Liver (tissue), 9 donors: ENCODE data around the gene KCNQ1. TPM values are rescaled to one million over a fixed set of nuclear protein-coding genes. Genes with fewer than 3 reads are reported as not detected.

ENCODE experiments used
- DNase-seq: peaks from one replicate; pipeline ENCODE4 v3.0.0-alpha.2; 2017; ENCODE audit warnings: low spot score
- H3K27ac ChIP-seq, 2 donors: one replicate each; pipeline ENCODE4 v1.7.0; 2013; ENCODE audit warnings: inconsistent platforms in 2 of 2, low read length in 2 of 2, control low read depth in 1 of 2, low read depth in 1 of 2, mild to moderate bottlenecking in 1 of 2
- H3K27me3 ChIP-seq, 4 donors: one replicate each; pipeline versions ENCODE4 v1.6.1 to v1.7.0; 2013; ENCODE audit warnings: low read length in 3 of 4, inconsistent platforms in 1 of 4, mild to moderate bottlenecking in 1 of 4, moderate library complexity in 1 of 4; ENCODE audit not compliant: control insufficient read depth in 4 of 4, insufficient read depth in 4 of 4
- H3K36me3 ChIP-seq, 4 donors: one replicate each; pipeline versions ENCODE4 v1.6.1 to v1.7.0; 2013; ENCODE audit warnings: low read length in 3 of 4, mild to moderate bottlenecking in 3 of 4, low read depth in 1 of 4, moderate library complexity in 1 of 4; ENCODE audit not compliant: control insufficient read depth in 4 of 4, insufficient read depth in 3 of 4
- H3K4me1 ChIP-seq, 4 donors: one replicate each; pipeline versions ENCODE4 v1.6.1 to v1.7.0; 2013; ENCODE audit warnings: low read length in 3 of 4, mild to moderate bottlenecking in 3 of 4, moderate library complexity in 1 of 4; ENCODE audit not compliant: control insufficient read depth in 4 of 4, insufficient read depth in 4 of 4
- H3K4me3 ChIP-seq, 3 donors: one replicate each; pipeline versions ENCODE4 v1.6.1 to v1.7.0; 2013; ENCODE audit warnings: low read length in 3 of 3, control low read depth in 1 of 3, low read depth in 1 of 3, mild to moderate bottlenecking in 1 of 3
- H3K9ac ChIP-seq, 2 donors: one replicate each; pipeline ENCODE4 v1.7.0; 2013; ENCODE audit warnings: low read length in 2 of 2, mild to moderate bottlenecking in 2 of 2, moderate library complexity in 2 of 2, control low read depth in 1 of 2, low read depth in 1 of 2
- H3K9me3 ChIP-seq, 4 donors: one replicate each; pipeline versions ENCODE4 v1.6.1 to v1.7.0; 2013; ENCODE audit warnings: low read length in 3 of 4; ENCODE audit not compliant: control insufficient read depth in 4 of 4
- EGR1 ChIP-seq, 2 donors: IDR thresholded peaks; 2 replicates each; pipeline ENCODE4 v1.6.1; 2016 to 2018; ENCODE audit warnings: antibody characterized with exemption in 2 of 2, low read depth in 2 of 2
- FOXA1 ChIP-seq: IDR thresholded peaks from 2 replicates; pipeline ENCODE4 v1.6.1; 2016; ENCODE audit warnings: antibody characterized with exemption
- FOXA2 ChIP-seq: IDR thresholded peaks from 2 replicates; pipeline ENCODE4 v1.6.1; 2016; ENCODE audit warnings: antibody characterized with exemption
- GABPA ChIP-seq, 2 donors: IDR thresholded peaks in 1 of 2; conservative IDR thresholded peaks in 1 of 2; 2 replicates each; pipeline ENCODE4 v1.6.1; 2016; ENCODE audit warnings: antibody characterized with exemption in 2 of 2, mild to moderate bottlenecking in 1 of 2, moderate library complexity in 1 of 2
- HNF4A ChIP-seq, 2 donors: conservative IDR thresholded peaks; 2 replicates each; pipeline ENCODE4 v1.6.1; 2016; ENCODE audit warnings: antibody characterized with exemption in 2 of 2, mild to moderate bottlenecking in 2 of 2
- HNF4G ChIP-seq: IDR thresholded peaks from 2 replicates; pipeline ENCODE4 v1.6.1; 2016; ENCODE audit warnings: antibody characterized with exemption
- JUND ChIP-seq, 2 donors: IDR thresholded peaks; 2 replicates each; pipeline ENCODE4 v1.6.1; 2016; ENCODE audit warnings: antibody characterized with exemption in 2 of 2
- NR2F2 ChIP-seq: IDR thresholded peaks from 2 replicates; pipeline ENCODE4 v1.6.1; 2016; ENCODE audit warnings: antibody characterized with exemption
- RAD21 ChIP-seq, 2 donors: IDR thresholded peaks; 2 replicates each; pipeline ENCODE4 v1.6.1; 2016; ENCODE audit warnings: antibody characterized with exemption in 2 of 2, mild to moderate bottlenecking in 2 of 2
- RXRA ChIP-seq, 2 donors: IDR thresholded peaks; 2 replicates each; pipeline ENCODE4 v1.6.1; 2017 to 2018; ENCODE audit warnings: antibody characterized with exemption in 2 of 2, mild to moderate bottlenecking in 1 of 2
- SP1 ChIP-seq: IDR thresholded peaks from 2 replicates; pipeline ENCODE4 v1.6.1; 2018; ENCODE audit warnings: antibody characterized with exemption, mild to moderate bottlenecking
- TAF1 ChIP-seq: conservative IDR thresholded peaks from 2 replicates; pipeline ENCODE4 v1.6.1; 2016; ENCODE audit warnings: antibody characterized with exemption, mild to moderate bottlenecking
- YY1 ChIP-seq: IDR thresholded peaks from 2 replicates; pipeline ENCODE4 v1.6.1; 2016; ENCODE audit warnings: antibody characterized with exemption, mild to moderate bottlenecking
- WGBS: extraction: QIAGEN DNeasy Blood & Tissue Kit; methylation state at CpG from one replicate; pipeline ENCODE4 v1.1.7; 2013; 5-methylcytosine and 5-hydroxymethylcytosine counted together
- polyA plus RNA-seq, 2 donors: library from polyadenylated mRNA; stranded (reverse) in 1 of 2; unstranded in 1 of 2; fragments of 200-250 nt in 1 of 2; fragments of >200 nt in 1 of 2; fragmentation: Nextera tagmentation in 1 of 2; extraction: Ambion mirVana in 1 of 2; gene quantifications; one replicate each; pipeline versions ENCODE4 v1.2.1 to v1.2.3, GENCODE V29; 2013 to 2015
- total RNA-seq, 2 donors: library from RNA; depleted of rRNA; stranded (reverse); fragments of >200 nt; gene quantifications; one replicate each; pipeline ENCODE4 v1.2.3, GENCODE V29; 2014
- TF ChIP-seq, protein P1 (sequence below): IDR thresholded peaks from 2 replicates; pipeline ENCODE4 v1.6.1; 2016; ENCODE audit warnings: antibody characterized with exemption, mild to moderate bottlenecking
- TF ChIP-seq, protein P2 (sequence below): IDR thresholded peaks from 2 replicates; pipeline ENCODE4 v1.6.1; 2016; ENCODE audit warnings: antibody characterized with exemption
- TF ChIP-seq, protein P3 (sequence below): fragments of 150-350 bp; IDR thresholded peaks from 2 replicates; pipeline ENCODE4 v1.5.1; 2017; ENCODE audit warnings: improper control_type of control experiment, low read depth, low read length; ENCODE audit not compliant: missing input control
- TF ChIP-seq, protein P4 (sequence below): IDR thresholded peaks from 2 replicates; pipeline ENCODE4 v1.6.1; 2016; ENCODE audit warnings: antibody characterized with exemption
- TF ChIP-seq, protein P5 (sequence below): IDR thresholded peaks from 2 replicates; pipeline ENCODE4 v1.6.1; 2016; ENCODE audit warnings: antibody characterized with exemption
- donor health status: healthy.
- donor health status: healthy.
- donor health status: healthy.
- donor health status: healthy.
- donor health status: healthy.

KCNQ1 gene
- total and polyA plus RNA-seq, 4 donors: 0.31 to 2.2 (median 1.5) TPM

DNA sequence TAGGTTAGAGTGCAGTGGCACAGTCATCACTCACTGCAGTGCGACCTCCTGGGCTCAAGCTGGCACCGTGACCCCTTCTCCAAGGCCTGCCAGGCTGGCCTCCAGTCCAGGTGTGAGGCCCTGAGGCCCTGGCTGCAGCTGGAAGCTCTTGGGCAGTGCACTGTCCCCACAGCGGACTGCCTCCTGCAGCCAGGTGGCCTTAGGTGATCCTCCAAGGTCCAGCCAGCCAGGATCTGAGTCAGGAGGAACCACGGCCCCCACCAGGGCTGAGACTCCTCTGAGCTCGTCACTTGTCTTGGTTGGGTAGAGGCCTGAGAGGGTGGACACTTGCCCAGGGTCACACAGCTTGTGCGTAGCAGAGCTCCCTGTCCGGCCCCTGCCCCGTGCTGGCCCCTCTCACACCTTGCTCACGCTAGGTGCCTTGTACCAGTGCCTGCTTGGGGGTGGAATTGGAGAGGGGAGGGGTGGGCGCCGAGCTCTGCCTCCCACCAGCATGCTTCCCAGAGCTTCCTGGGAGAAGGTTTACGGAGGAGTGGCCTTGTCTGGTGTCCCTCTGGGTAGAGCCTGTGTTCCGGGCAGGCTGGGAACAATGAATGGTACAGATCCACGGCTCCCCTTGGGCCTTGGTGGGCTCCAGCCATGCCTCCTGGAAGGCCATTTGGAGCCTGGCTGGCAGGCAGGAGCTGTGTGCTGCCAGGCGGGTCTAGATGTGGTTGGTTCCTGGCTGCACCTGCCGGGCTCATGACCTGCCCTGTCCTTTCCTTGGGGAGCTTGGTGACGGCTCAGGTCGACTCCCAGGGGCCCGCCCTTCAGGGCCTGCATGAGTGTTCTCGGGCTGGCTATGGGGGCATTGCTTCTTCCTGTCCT lies 20.6 kb downstream of the KCNQ1 start (continued):
- TF ChIP-seq, protein P1, sequence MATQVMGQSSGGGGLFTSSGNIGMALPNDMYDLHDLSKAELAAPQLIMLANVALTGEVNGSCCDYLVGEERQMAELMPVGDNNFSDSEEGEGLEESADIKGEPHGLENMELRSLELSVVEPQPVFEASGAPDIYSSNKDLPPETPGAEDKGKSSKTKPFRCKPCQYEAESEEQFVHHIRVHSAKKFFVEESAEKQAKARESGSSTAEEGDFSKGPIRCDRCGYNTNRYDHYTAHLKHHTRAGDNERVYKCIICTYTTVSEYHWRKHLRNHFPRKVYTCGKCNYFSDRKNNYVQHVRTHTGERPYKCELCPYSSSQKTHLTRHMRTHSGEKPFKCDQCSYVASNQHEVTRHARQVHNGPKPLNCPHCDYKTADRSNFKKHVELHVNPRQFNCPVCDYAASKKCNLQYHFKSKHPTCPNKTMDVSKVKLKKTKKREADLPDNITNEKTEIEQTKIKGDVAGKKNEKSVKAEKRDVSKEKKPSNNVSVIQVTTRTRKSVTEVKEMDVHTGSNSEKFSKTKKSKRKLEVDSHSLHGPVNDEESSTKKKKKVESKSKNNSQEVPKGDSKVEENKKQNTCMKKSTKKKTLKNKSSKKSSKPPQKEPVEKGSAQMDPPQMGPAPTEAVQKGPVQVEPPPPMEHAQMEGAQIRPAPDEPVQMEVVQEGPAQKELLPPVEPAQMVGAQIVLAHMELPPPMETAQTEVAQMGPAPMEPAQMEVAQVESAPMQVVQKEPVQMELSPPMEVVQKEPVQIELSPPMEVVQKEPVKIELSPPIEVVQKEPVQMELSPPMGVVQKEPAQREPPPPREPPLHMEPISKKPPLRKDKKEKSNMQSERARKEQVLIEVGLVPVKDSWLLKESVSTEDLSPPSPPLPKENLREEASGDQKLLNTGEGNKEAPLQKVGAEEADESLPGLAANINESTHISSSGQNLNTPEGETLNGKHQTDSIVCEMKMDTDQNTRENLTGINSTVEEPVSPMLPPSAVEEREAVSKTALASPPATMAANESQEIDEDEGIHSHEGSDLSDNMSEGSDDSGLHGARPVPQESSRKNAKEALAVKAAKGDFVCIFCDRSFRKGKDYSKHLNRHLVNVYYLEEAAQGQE: no peak
- TF ChIP-seq, protein P2, sequence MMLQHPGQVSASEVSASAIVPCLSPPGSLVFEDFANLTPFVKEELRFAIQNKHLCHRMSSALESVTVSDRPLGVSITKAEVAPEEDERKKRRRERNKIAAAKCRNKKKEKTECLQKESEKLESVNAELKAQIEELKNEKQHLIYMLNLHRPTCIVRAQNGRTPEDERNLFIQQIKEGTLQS: no peak
- TF ChIP-seq FOXA2 (no peak), HNF4A (conservative IDR thresholded peaks at IDR 0.05) (no peak), TAF1 (no peak)

DNA sequence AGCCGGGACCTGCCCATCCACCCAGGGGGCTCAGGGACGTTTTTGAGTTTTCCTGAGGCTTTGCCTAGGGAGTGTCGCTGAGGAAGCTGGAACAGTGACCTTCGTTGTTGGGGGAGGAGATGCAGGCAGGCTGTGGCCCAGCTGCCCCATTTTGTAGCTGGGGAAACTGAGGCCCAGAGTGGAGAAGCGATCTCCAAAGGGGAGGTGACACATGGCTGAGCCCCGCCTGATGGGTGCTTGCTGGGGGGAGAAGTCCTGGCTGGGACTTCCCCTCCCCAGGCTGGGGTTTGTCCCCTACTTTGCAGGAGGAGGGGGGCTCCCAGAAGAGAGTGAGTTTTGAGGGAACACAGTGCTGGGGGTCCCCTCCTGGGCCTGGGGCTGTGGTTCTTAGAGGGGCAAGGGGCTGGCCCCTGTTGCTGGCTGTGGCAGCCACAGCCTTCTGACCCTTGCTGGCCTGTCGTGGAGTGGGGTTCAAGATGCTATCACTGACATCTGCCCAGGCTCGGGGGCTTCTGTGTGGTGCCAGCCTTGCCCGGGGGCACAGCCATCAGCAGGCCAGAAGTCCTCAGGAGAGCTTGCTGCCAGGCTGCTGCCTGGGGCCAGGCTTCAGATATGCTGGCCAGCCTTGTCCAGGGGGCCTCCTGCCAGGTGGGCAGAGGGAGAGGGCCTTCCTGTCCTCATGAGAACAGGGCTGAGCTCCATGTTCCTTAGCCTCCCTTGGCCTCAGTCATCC lies 21.4 kb downstream of the KCNQ1 start:
- WGBS: 82% methylated on average over 9 of the region's 9 CpGs
- no peaks in the 10 kb centered on the region for H3K4me1 ChIP-seq
- H3K27ac ChIP-seq: no peak overlapping the region
- no peak overlapping the region for H3K9ac ChIP-seq
- H3K27me3 ChIP-seq: no peaks in the 10 kb centered on the region
- H3K4me3 ChIP-seq: no peak overlapping the region
- H3K9me3 ChIP-seq: no peaks in the 10 kb centered on the region
- no peak for DNase-seq
- TF ChIP-seq SP1 (no peak), EGR1 (IDR thresholded peaks at IDR 0.05; ENCODE audit: low read depth in 2 of 2) (no peak), JUND (IDR thresholded peaks at IDR 0.05) (no peak), HNF4G (no peak), RAD21 (IDR thresholded peaks at IDR 0.05) (no peak), RXRA (IDR thresholded peaks at IDR 0.05) (no peak), HNF4A (conservative IDR thresholded peaks at IDR 0.05) (no peak), TAF1 (no peak), GABPA (IDR thresholded peaks at IDR 0.05 in 1 of 2, conservative IDR thresholded peaks at IDR 0.05 in 1 of 2) (no peak), FOXA2 (no peak), YY1 (no peak), FOXA1 (no peak), NR2F2 (no peak)
- TF ChIP-seq, protein P2: no peak
- TF ChIP-seq, protein P1: no peak
- TF ChIP-seq, protein P3, sequence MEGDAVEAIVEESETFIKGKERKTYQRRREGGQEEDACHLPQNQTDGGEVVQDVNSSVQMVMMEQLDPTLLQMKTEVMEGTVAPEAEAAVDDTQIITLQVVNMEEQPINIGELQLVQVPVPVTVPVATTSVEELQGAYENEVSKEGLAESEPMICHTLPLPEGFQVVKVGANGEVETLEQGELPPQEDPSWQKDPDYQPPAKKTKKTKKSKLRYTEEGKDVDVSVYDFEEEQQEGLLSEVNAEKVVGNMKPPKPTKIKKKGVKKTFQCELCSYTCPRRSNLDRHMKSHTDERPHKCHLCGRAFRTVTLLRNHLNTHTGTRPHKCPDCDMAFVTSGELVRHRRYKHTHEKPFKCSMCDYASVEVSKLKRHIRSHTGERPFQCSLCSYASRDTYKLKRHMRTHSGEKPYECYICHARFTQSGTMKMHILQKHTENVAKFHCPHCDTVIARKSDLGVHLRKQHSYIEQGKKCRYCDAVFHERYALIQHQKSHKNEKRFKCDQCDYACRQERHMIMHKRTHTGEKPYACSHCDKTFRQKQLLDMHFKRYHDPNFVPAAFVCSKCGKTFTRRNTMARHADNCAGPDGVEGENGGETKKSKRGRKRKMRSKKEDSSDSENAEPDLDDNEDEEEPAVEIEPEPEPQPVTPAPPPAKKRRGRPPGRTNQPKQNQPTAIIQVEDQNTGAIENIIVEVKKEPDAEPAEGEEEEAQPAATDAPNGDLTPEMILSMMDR: no peak
- TF ChIP-seq, protein P4, sequence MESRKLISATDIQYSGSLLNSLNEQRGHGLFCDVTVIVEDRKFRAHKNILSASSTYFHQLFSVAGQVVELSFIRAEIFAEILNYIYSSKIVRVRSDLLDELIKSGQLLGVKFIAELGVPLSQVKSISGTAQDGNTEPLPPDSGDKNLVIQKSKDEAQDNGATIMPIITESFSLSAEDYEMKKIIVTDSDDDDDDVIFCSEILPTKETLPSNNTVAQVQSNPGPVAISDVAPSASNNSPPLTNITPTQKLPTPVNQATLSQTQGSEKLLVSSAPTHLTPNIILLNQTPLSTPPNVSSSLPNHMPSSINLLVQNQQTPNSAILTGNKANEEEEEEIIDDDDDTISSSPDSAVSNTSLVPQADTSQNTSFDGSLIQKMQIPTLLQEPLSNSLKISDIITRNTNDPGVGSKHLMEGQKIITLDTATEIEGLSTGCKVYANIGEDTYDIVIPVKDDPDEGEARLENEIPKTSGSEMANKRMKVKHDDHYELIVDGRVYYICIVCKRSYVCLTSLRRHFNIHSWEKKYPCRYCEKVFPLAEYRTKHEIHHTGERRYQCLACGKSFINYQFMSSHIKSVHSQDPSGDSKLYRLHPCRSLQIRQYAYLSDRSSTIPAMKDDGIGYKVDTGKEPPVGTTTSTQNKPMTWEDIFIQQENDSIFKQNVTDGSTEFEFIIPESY: no peak
- TF ChIP-seq, protein P5, sequence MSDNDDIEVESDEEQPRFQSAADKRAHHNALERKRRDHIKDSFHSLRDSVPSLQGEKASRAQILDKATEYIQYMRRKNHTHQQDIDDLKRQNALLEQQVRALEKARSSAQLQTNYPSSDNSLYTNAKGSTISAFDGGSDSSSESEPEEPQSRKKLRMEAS: no peak
- no peaks in the 10 kb centered on the region for H3K36me3 ChIP-seq
